HG02885 (cell line): ENCODE results near the gene PCDHGA7.
"Not testable (repeated sequence)": the region's sequence is repeated elsewhere in the genome, so short reads cannot be mapped to it uniquely, and the experiment has no call there.

Experiments
- ATAC-seq: cut with Tn5 transposase; IDR thresholded peaks from one replicate; pipeline ENCODE4 v1.9.1; 2021; ENCODE audit warnings: mild to moderate bottlenecking; ENCODE audit not compliant: unreplicated experiment, poor library complexity

The PCDHGA7 gene

DNA sequence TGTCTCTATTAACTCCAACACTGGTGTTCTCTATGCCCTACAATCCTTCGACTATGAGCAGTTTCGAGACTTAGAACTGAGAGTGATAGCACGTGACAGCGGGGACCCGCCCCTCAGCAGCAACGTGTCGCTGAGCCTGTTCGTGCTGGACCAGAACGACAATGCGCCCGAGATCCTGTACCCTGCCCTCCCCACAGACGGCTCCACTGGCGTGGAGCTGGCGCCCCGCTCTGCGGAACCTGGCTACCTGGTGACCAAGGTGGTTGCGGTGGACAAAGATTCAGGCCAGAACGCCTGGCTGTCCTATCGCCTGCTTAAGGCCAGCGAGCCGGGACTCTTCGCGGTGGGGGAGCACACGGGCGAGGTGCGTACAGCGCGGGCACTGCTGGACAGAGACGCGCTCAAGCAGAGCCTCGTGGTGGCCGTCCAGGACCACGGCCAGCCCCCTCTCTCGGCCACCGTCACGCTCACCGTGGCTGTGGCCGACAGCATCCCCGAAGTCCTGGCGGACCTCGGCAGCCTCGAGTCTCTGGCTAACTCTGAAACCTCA lies 40.3 kb downstream of the PCDHGA7 start:
- ATAC-seq: no peak

DNA sequence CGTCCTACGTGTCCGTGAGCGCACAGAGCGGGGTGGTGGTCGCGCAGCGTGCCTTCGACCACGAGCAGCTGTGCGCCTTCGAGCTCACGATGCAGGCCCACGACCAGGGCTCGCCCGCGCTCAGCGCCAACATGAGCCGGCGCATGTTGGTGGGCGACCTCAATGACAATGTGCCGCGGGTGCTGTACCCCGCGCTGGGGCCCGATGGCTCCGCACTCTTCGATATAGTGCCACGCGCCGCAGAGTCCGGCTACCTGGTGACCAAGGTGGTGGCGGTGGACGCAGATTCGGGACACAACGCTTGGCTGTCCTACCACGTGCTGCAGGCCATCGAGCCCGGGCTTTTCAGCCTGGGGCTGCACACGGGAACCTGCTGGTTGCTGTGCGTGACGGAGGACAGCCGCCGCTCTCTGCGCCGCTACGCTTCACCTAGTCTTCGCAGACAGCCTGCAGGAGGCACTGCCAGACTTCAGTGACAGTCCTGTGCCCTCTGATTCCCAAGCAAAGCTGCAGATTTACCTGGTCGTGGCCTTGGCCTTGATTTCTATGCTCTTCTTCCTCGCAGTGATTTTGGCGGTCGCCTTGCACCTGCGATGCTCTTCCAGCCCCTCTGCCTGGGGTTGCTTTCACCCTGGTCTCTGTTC lies 45.4 kb downstream of the PCDHGA7 start:
- no peak for ATAC-seq

DNA sequence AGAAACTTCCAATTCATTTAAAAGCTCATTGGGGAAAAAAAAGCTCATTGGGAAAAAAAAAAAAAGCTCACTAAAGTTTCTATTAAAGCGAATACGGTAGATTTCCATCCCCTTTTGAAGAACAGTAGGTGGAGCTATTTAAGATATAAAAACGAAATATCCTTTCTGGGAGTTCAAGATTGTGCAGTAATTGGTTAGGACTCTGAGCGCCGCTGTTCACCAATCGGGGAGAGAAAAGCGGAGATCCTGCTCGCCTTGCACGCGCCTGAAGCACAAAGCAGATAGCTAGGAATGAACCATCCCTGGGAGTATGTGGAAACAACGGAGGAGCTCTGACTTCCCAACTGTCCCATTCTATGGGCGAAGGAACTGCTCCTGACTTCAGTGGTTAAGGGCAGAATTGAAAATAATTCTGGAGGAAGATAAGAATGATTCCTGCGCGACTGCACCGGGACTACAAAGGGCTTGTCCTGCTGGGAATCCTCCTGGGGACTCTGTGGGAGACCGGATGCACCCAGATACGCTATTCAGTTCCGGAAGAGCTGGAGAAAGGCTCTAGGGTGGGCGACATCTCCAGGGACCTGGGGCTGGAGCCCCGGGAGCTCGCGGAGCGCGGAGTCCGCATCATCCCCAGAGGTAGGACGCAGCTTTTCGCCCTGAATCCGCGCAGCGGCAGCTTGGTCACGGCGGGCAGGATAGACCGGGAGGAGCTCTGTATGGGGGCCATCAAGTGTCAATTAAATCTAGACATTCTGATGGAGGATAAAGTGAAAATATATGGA lies 48.0 kb downstream of the PCDHGA7 start, which contains the start of gene PCDHGA12:
TSS of gene PCDHGA12 (plus strand) at position 176 of the 782 bp plus-strand sequence. CDS start at position 429, 253 bp downstream.
- ATAC-seq: peak; percentile 87

DNA sequence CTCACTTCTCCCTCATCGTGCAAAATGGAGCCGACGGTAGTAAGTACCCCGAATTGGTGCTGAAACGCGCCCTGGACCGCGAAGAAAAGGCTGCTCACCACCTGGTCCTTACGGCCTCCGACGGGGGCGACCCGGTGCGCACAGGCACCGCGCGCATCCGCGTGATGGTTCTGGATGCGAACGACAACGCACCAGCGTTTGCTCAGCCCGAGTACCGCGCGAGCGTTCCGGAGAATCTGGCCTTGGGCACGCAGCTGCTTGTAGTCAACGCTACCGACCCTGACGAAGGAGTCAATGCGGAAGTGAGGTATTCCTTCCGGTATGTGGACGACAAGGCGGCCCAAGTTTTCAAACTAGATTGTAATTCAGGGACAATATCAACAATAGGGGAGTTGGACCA lies 48.7 kb downstream of the PCDHGA7 start:
- peak; percentile 51 for ATAC-seq

DNA sequence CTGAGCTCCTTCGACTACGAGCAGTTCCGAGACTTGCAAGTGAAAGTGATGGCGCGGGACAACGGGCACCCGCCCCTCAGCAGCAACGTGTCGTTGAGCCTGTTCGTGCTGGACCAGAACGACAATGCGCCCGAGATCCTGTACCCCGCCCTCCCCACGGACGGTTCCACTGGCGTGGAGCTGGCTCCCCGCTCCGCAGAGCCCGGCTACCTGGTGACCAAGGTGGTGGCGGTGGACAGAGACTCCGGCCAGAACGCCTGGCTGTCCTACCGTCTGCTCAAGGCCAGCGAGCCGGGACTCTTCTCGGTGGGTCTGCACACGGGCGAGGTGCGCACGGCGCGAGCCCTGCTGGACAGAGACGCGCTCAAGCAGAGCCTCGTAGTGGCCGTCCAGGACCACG lies 49.8 kb downstream of the PCDHGA7 start:
- not testable (repeated sequence) for ATAC-seq

DNA sequence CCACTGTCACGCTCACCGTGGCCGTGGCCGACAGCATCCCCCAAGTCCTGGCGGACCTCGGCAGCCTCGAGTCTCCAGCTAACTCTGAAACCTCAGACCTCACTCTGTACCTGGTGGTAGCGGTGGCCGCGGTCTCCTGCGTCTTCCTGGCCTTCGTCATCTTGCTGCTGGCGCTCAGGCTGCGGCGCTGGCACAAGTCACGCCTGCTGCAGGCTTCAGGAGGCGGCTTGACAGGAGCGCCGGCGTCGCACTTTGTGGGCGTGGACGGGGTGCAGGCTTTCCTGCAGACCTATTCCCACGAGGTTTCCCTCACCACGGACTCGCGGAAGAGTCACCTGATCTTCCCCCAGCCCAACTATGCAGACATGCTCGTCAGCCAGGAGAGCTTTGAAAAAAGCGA lies 50.2 kb downstream of the PCDHGA7 start:
- not testable (repeated sequence) for ATAC-seq

DNA sequence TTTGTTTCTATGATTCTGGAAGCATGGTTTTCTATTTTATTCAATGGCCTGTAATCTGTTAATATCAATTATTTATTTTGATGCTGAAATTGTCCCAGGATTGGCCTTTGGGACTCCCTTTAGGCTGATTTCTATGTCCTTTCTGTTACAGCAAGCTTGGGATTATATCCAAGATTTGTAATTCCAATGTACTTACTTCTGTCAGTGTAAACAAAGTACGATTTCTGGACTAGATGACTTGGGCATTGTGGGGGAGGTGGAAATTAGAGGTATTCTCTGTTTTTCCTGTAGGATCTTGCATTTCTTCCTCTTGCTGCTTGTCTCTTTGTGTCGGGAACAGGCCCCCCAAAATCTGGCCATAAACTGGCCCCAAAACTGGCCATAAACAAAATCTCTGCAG lies 51.5 kb downstream of the PCDHGA7 start:
- no peak for ATAC-seq
